GM13976 (cell line): ENCODE data around the gene SPOCK3.

ENCODE experiments used
- DNase-seq: peaks from one replicate; pipeline ENCODE4 v3.0.0; 2012; ENCODE audit warnings: low spot score
- CTCF ChIP-seq: IDR thresholded peaks from 2 replicates; pipeline ENCODE4 v1.5.1; 2012; ENCODE audit warnings: borderline replicate concordance, mild to moderate bottlenecking; ENCODE audit not compliant: insufficient read depth; ENCODE audit errors: extremely low read depth, missing control alignments, control extremely low read depth
- in situ Hi-C: fragments of 300-500 bp; cut with MboI; formaldehyde crosslinking; loops from one replicate; pipeline ENCODE4 v1.12.0; 2022; ENCODE audit warnings: low sequenced_read_pairs, mixed read lengths, inconsistent platforms; ENCODE audit not compliant: unreplicated experiment

SPOCK3 gene

GRCh38 chr4:166688835-166689234 is 545.5 kb downstream of the SPOCK3 start:
- no peak for DNase-seq
- in situ Hi-C loops: no loop called here
- TF ChIP-seq CTCF: no peak

- TF ChIP-seq CTCF: no peak
- in situ Hi-C loops: no loop called here
- no peak for DNase-seq
These were observed 546.5 kb downstream of the SPOCK3 start for GRCh38 chr4:166687828-166688227.
